Liver (tissue), 9 donors: ENCODE measurements around the gene PCED1B. TPM values are rescaled to one million over a fixed set of nuclear protein-coding genes. Genes with fewer than 3 reads are reported as not detected.
A peak's percentile ranks its signal among the peaks of the same experiment; 100 is the strongest.

Source experiments
- DNase-seq: peaks from one replicate; pipeline ENCODE4 v3.0.0-alpha.2; 2017; ENCODE audit warnings: low spot score
- H3K27ac ChIP-seq, 2 donors: one replicate each; pipeline ENCODE4 v1.7.0; 2013; ENCODE audit warnings: inconsistent platforms in 2 of 2, low read length in 2 of 2, control low read depth in 1 of 2, low read depth in 1 of 2, mild to moderate bottlenecking in 1 of 2
- H3K27me3 ChIP-seq, 4 donors: one replicate each; pipeline versions ENCODE4 v1.6.1 to v1.7.0; 2013; ENCODE audit warnings: low read length in 3 of 4, inconsistent platforms in 1 of 4, mild to moderate bottlenecking in 1 of 4, moderate library complexity in 1 of 4; ENCODE audit not compliant: control insufficient read depth in 4 of 4, insufficient read depth in 4 of 4
- H3K36me3 ChIP-seq, 4 donors: one replicate each; pipeline versions ENCODE4 v1.6.1 to v1.7.0; 2013; ENCODE audit warnings: low read length in 3 of 4, mild to moderate bottlenecking in 3 of 4, low read depth in 1 of 4, moderate library complexity in 1 of 4; ENCODE audit not compliant: control insufficient read depth in 4 of 4, insufficient read depth in 3 of 4
- H3K4me1 ChIP-seq, 4 donors: one replicate each; pipeline versions ENCODE4 v1.6.1 to v1.7.0; 2013; ENCODE audit warnings: low read length in 3 of 4, mild to moderate bottlenecking in 3 of 4, moderate library complexity in 1 of 4; ENCODE audit not compliant: control insufficient read depth in 4 of 4, insufficient read depth in 4 of 4
- H3K4me3 ChIP-seq, 3 donors: one replicate each; pipeline versions ENCODE4 v1.6.1 to v1.7.0; 2013; ENCODE audit warnings: low read length in 3 of 3, control low read depth in 1 of 3, low read depth in 1 of 3, mild to moderate bottlenecking in 1 of 3
- H3K9ac ChIP-seq, 2 donors: one replicate each; pipeline ENCODE4 v1.7.0; 2013; ENCODE audit warnings: low read length in 2 of 2, mild to moderate bottlenecking in 2 of 2, moderate library complexity in 2 of 2, control low read depth in 1 of 2, low read depth in 1 of 2
- H3K9me3 ChIP-seq, 4 donors: one replicate each; pipeline versions ENCODE4 v1.6.1 to v1.7.0; 2013; ENCODE audit warnings: low read length in 3 of 4; ENCODE audit not compliant: control insufficient read depth in 4 of 4
- EGR1 ChIP-seq, 2 donors: IDR thresholded peaks; 2 replicates each; pipeline ENCODE4 v1.6.1; 2016 to 2018; ENCODE audit warnings: antibody characterized with exemption in 2 of 2, low read depth in 2 of 2
- FOXA1 ChIP-seq: IDR thresholded peaks from 2 replicates; pipeline ENCODE4 v1.6.1; 2016; ENCODE audit warnings: antibody characterized with exemption
- FOXA2 ChIP-seq: IDR thresholded peaks from 2 replicates; pipeline ENCODE4 v1.6.1; 2016; ENCODE audit warnings: antibody characterized with exemption
- GABPA ChIP-seq, 2 donors: IDR thresholded peaks in 1 of 2; conservative IDR thresholded peaks in 1 of 2; 2 replicates each; pipeline ENCODE4 v1.6.1; 2016; ENCODE audit warnings: antibody characterized with exemption in 2 of 2, mild to moderate bottlenecking in 1 of 2, moderate library complexity in 1 of 2
- HNF4A ChIP-seq, 2 donors: conservative IDR thresholded peaks; 2 replicates each; pipeline ENCODE4 v1.6.1; 2016; ENCODE audit warnings: antibody characterized with exemption in 2 of 2, mild to moderate bottlenecking in 2 of 2
- HNF4G ChIP-seq: IDR thresholded peaks from 2 replicates; pipeline ENCODE4 v1.6.1; 2016; ENCODE audit warnings: antibody characterized with exemption
- JUND ChIP-seq, 2 donors: IDR thresholded peaks; 2 replicates each; pipeline ENCODE4 v1.6.1; 2016; ENCODE audit warnings: antibody characterized with exemption in 2 of 2
- NR2F2 ChIP-seq: IDR thresholded peaks from 2 replicates; pipeline ENCODE4 v1.6.1; 2016; ENCODE audit warnings: antibody characterized with exemption
- RAD21 ChIP-seq, 2 donors: IDR thresholded peaks; 2 replicates each; pipeline ENCODE4 v1.6.1; 2016; ENCODE audit warnings: antibody characterized with exemption in 2 of 2, mild to moderate bottlenecking in 2 of 2
- RXRA ChIP-seq, 2 donors: IDR thresholded peaks; 2 replicates each; pipeline ENCODE4 v1.6.1; 2017 to 2018; ENCODE audit warnings: antibody characterized with exemption in 2 of 2, mild to moderate bottlenecking in 1 of 2
- SP1 ChIP-seq: IDR thresholded peaks from 2 replicates; pipeline ENCODE4 v1.6.1; 2018; ENCODE audit warnings: antibody characterized with exemption, mild to moderate bottlenecking
- TAF1 ChIP-seq: conservative IDR thresholded peaks from 2 replicates; pipeline ENCODE4 v1.6.1; 2016; ENCODE audit warnings: antibody characterized with exemption, mild to moderate bottlenecking
- YY1 ChIP-seq: IDR thresholded peaks from 2 replicates; pipeline ENCODE4 v1.6.1; 2016; ENCODE audit warnings: antibody characterized with exemption, mild to moderate bottlenecking
- ZBTB33 ChIP-seq: IDR thresholded peaks from 2 replicates; pipeline ENCODE4 v1.6.1; 2016; ENCODE audit warnings: antibody characterized with exemption
- WGBS: extraction: QIAGEN DNeasy Blood & Tissue Kit; methylation state at CpG from one replicate; pipeline ENCODE4 v1.1.7; 2013; 5-methylcytosine and 5-hydroxymethylcytosine counted together
- polyA plus RNA-seq, 2 donors: library from polyadenylated mRNA; stranded (reverse) in 1 of 2; unstranded in 1 of 2; fragments of 200-250 nt in 1 of 2; fragments of >200 nt in 1 of 2; fragmentation: Nextera tagmentation in 1 of 2; extraction: Ambion mirVana in 1 of 2; gene quantifications; one replicate each; pipeline versions ENCODE4 v1.2.1 to v1.2.3, GENCODE V29; 2013 to 2015
- total RNA-seq, 2 donors: library from RNA; depleted of rRNA; stranded (reverse); fragments of >200 nt; gene quantifications; one replicate each; pipeline ENCODE4 v1.2.3, GENCODE V29; 2014
- TF ChIP-seq, protein P1 (sequence below): IDR thresholded peaks from 2 replicates; pipeline ENCODE4 v1.6.1; 2016; ENCODE audit warnings: antibody characterized with exemption
- TF ChIP-seq, protein P2 (sequence below): IDR thresholded peaks from 2 replicates; pipeline ENCODE4 v1.6.1; 2016; ENCODE audit warnings: antibody characterized with exemption, mild to moderate bottlenecking
- TF ChIP-seq, protein P3 (sequence below): fragments of 150-350 bp; IDR thresholded peaks from 2 replicates; pipeline ENCODE4 v1.5.1; 2017; ENCODE audit warnings: improper control_type of control experiment, low read depth, low read length; ENCODE audit not compliant: missing input control
- TF ChIP-seq, protein P4 (sequence below): IDR thresholded peaks from 2 replicates; pipeline ENCODE4 v1.6.1; 2016; ENCODE audit warnings: antibody characterized with exemption
- donor health status: healthy.
- donor health status: healthy.
- donor health status: healthy.
- donor health status: healthy.
- donor health status: healthy.

Gene PCED1B
- total and polyA plus RNA-seq, 4 donors, result 0.51 to 1.8 (median 1.1) TPM

- Histone ChIP-seq H3K9me3 (no peaks in the 10 kb centered on the region), H3K27me3 (no peaks in the 10 kb centered on the region), H3K4me1 (peaks cover 5 to 31% (median 27%) of the 10 kb centered on the region in 4 donors), H3K27ac (peak overlapping the region; percentile 37 to 67), H3K36me3 (no peaks in the 10 kb centered on the region), H3K9ac (no peak overlapping the region), H3K4me3 (no peak overlapping the region)
- 39% methylated on average over 6 of the region's 6 CpGs for WGBS
- no peak for DNase-seq
- TF ChIP-seq HNF4G, result peak; percentile 48
- TF ChIP-seq TAF1, result no peak
- TF ChIP-seq, protein P1, sequence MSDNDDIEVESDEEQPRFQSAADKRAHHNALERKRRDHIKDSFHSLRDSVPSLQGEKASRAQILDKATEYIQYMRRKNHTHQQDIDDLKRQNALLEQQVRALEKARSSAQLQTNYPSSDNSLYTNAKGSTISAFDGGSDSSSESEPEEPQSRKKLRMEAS, result peak; percentile 62
- peak; percentile 45 for TF ChIP-seq NR2F2
- peak; percentile 68 for TF ChIP-seq SP1
- TF ChIP-seq HNF4A (conservative IDR thresholded peaks at IDR 0.05), result peak; percentile 68 to 72
- TF ChIP-seq ZBTB33, result peak; percentile 96
- peak; percentile 85 for TF ChIP-seq FOXA1
- peak; percentile 69 for TF ChIP-seq YY1
- TF ChIP-seq GABPA (IDR thresholded peaks at IDR 0.05 in 1 of 2, conservative IDR thresholded peaks at IDR 0.05 in 1 of 2), result no peak
- peak; percentile 90 for TF ChIP-seq FOXA2
- peak; percentile 47 to 68 for TF ChIP-seq RAD21 (IDR thresholded peaks at IDR 0.05)
- TF ChIP-seq, protein P2, sequence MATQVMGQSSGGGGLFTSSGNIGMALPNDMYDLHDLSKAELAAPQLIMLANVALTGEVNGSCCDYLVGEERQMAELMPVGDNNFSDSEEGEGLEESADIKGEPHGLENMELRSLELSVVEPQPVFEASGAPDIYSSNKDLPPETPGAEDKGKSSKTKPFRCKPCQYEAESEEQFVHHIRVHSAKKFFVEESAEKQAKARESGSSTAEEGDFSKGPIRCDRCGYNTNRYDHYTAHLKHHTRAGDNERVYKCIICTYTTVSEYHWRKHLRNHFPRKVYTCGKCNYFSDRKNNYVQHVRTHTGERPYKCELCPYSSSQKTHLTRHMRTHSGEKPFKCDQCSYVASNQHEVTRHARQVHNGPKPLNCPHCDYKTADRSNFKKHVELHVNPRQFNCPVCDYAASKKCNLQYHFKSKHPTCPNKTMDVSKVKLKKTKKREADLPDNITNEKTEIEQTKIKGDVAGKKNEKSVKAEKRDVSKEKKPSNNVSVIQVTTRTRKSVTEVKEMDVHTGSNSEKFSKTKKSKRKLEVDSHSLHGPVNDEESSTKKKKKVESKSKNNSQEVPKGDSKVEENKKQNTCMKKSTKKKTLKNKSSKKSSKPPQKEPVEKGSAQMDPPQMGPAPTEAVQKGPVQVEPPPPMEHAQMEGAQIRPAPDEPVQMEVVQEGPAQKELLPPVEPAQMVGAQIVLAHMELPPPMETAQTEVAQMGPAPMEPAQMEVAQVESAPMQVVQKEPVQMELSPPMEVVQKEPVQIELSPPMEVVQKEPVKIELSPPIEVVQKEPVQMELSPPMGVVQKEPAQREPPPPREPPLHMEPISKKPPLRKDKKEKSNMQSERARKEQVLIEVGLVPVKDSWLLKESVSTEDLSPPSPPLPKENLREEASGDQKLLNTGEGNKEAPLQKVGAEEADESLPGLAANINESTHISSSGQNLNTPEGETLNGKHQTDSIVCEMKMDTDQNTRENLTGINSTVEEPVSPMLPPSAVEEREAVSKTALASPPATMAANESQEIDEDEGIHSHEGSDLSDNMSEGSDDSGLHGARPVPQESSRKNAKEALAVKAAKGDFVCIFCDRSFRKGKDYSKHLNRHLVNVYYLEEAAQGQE, result no peak
- TF ChIP-seq JUND (IDR thresholded peaks at IDR 0.05), result peak; percentile 58 to 75
- TF ChIP-seq EGR1 (IDR thresholded peaks at IDR 0.05; ENCODE audit: low read depth in 2 of 2), result no peak
- TF ChIP-seq, protein P3, sequence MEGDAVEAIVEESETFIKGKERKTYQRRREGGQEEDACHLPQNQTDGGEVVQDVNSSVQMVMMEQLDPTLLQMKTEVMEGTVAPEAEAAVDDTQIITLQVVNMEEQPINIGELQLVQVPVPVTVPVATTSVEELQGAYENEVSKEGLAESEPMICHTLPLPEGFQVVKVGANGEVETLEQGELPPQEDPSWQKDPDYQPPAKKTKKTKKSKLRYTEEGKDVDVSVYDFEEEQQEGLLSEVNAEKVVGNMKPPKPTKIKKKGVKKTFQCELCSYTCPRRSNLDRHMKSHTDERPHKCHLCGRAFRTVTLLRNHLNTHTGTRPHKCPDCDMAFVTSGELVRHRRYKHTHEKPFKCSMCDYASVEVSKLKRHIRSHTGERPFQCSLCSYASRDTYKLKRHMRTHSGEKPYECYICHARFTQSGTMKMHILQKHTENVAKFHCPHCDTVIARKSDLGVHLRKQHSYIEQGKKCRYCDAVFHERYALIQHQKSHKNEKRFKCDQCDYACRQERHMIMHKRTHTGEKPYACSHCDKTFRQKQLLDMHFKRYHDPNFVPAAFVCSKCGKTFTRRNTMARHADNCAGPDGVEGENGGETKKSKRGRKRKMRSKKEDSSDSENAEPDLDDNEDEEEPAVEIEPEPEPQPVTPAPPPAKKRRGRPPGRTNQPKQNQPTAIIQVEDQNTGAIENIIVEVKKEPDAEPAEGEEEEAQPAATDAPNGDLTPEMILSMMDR, result no peak
- peak; percentile 79 to 80 for TF ChIP-seq RXRA (IDR thresholded peaks at IDR 0.05)
- TF ChIP-seq, protein P4, sequence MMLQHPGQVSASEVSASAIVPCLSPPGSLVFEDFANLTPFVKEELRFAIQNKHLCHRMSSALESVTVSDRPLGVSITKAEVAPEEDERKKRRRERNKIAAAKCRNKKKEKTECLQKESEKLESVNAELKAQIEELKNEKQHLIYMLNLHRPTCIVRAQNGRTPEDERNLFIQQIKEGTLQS, result peak; percentile 58
These were observed 109.4 kb downstream of the PCED1B start for GRCh38 chr12:47188576-47189441.
